ENCODE measurements around the gene ZNF618. TPM values are rescaled to one million over a fixed set of nuclear protein-coding genes. Genes with fewer than 3 reads are reported as not detected.

The ZNF618 gene
- total and polyA plus RNA-seq, 5 experiments from 2014 or later, result 0.47 to 1.1 (median 0.69) TPM

- DNase-seq, result peak in 1 of 10 donors; percentile 28
- POLR2A ChIA-PET, result no interaction called here
- Mint-ChIP-seq H3K4me1 (no peaks in the 10 kb centered on the region), H3K36me3 (peaks cover 0 to 5% (median 3%) of the 10 kb centered on the region in 3 donors), H3K4me3 (no peak overlapping the region), H3K9me3 (peaks cover 0 to 18% (median 2%) of the 10 kb centered on the region in 9 donors), H3K27ac (no peak overlapping the region), H3K27me3 (no peaks in the 10 kb centered on the region)
- ATAC-seq, result no peak
Observed at GRCh38 chr9:114008667-114009410, 132.7 kb downstream of the ZNF618 start.

- no peaks in the 10 kb centered on the region for H3K4me1 Mint-ChIP-seq
- H3K9me3 Mint-ChIP-seq, result peaks cover 0 to 18% (median 4%) of the 10 kb centered on the region in 9 donors
- H3K27me3 Mint-ChIP-seq, result no peaks in the 10 kb centered on the region
- H3K4me3 Mint-ChIP-seq, result no peak overlapping the region
- DNase-seq (peak in 1 of 10 donors; percentile 9), ATAC-seq (no peak)
- POLR2A ChIA-PET, result no interaction called here
- no peak overlapping the region for H3K27ac Mint-ChIP-seq
- H3K36me3 Mint-ChIP-seq, result peaks cover 3 to 5% (median 3%) of the 10 kb centered on the region in 3 donors
Observed at GRCh38 chr9:114011313-114011712, 135.2 kb downstream of the ZNF618 start.

DNA sequence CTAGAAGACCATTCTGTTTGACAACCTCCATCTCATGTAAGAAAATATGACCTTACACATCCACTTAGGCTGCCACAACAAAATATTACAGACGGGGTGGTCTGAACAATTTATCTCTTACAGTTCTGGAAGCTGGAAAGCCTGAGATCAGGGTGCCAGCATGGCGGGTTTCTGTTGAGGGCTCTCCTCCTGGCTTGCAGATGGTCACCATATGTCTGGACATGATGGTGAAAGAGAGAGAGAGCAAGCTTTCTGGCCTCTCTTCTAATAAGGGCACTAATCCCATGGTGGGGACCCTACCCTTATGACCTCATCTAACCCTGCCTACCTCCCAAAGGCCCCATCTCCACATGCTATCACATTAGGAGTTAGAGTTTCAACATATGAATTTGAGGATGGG lies 136.0 kb downstream of the ZNF618 start:
- peaks cover 0 to 18% (median 4%) of the 10 kb centered on the region in 9 donors for H3K9me3 Mint-ChIP-seq
- H3K4me3 Mint-ChIP-seq, result no peak overlapping the region
- no peaks in the 10 kb centered on the region for H3K4me1 Mint-ChIP-seq
- DNase-seq, result no peak
- no peak for ATAC-seq
- H3K36me3 Mint-ChIP-seq, result peaks cover 3 to 5% (median 3%) of the 10 kb centered on the region in 3 donors
- H3K27me3 Mint-ChIP-seq, result no peaks in the 10 kb centered on the region
- no peak overlapping the region for H3K27ac Mint-ChIP-seq
- POLR2A ChIA-PET, result no interaction called here

- Mint-ChIP-seq H3K4me3 (no peak overlapping the region), H3K9me3 (peaks cover 0 to 18% (median 4%) of the 10 kb centered on the region in 9 donors), H3K36me3 (peaks cover 3 to 5% (median 3%) of the 10 kb centered on the region in 3 donors), H3K4me1 (no peaks in the 10 kb centered on the region), H3K27me3 (no peaks in the 10 kb centered on the region), H3K27ac (no peak overlapping the region)
- no peak for ATAC-seq
- POLR2A ChIA-PET, result no interaction called here
- DNase-seq, result no peak
Observed at GRCh38 chr9:114014044-114014443, 137.9 kb downstream of the ZNF618 start.

- no peaks in the 10 kb centered on the region for H3K4me1 Mint-ChIP-seq
- peaks cover 0 to 18% (median 4%) of the 10 kb centered on the region in 9 donors for H3K9me3 Mint-ChIP-seq
- POLR2A ChIA-PET, result no interaction called here
- no peak overlapping the region for H3K4me3 Mint-ChIP-seq
- peaks cover 3 to 5% (median 3%) of the 10 kb centered on the region in 3 donors for H3K36me3 Mint-ChIP-seq
- ATAC-seq (no peak), DNase-seq (peak in 1 of 10 donors; percentile 6)
- H3K27ac Mint-ChIP-seq, result no peak overlapping the region
- no peaks in the 10 kb centered on the region for H3K27me3 Mint-ChIP-seq
Observed at GRCh38 chr9:114015607-114016006, 139.5 kb downstream of the ZNF618 start.

- no peak for ATAC-seq
- Mint-ChIP-seq H3K9me3 (peaks cover 0 to 18% (median 4%) of the 10 kb centered on the region in 9 donors), H3K4me1 (no peaks in the 10 kb centered on the region), H3K27me3 (no peaks in the 10 kb centered on the region), H3K27ac (no peak overlapping the region), H3K36me3 (peaks cover 0 to 5% (median 3%) of the 10 kb centered on the region in 3 donors), H3K4me3 (no peak overlapping the region)
- peak in 2 of 10 donors; percentile 7 to 26 for DNase-seq
- POLR2A ChIA-PET, result no interaction called here
Observed at GRCh38 chr9:114016101-114016500, 140.0 kb downstream of the ZNF618 start.

DNA sequence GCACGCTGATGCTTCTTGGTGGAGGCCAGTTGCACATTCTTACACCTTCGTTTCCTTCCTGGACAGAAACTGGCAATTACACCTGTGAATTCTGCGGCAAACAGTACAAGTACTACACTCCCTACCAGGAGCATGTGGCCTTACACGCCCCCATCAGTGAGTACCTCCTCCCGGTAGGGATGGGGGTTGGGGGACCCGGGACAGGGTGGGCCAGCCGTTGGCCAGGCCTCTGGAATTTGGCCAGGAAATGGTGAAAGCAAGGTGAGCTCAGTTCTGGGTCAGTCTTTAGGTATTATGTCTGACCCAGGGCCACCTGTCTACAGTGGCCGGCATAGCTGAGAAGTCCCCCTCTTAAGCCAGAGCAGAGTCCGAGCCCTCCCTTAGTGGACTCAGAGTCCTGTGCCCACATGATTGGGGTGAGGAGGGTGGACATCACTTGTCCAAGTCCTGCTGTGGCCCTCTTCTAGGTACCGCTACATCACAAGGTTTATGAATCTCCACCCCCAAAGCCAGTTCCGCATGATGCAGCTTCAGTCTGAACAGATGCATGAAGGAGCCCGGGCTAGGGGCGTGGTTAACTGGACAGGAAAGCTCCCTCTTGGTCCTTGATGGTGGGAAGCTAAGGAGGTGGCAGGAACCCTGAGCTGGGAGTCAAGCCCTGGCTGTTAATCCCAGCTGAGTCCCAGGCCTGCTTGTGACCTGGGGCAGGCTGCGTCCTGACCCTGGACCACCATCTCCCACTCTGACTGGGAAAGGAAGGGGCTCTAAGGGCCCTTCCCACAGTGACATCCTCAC lies 140.7 kb downstream of the ZNF618 start:
- H3K36me3 Mint-ChIP-seq, result peaks cover 0 to 3% (median under 1%) of the 10 kb centered on the region in 3 donors
- DNase-seq (peak in 2 of 10 donors; percentile 8 to 45), ATAC-seq (no peak)
- no peaks in the 10 kb centered on the region for H3K4me1 Mint-ChIP-seq
- H3K27me3 Mint-ChIP-seq, result no peaks in the 10 kb centered on the region
- no peak overlapping the region for H3K4me3 Mint-ChIP-seq
- peaks cover 0 to 13% (median 4%) of the 10 kb centered on the region in 9 donors for H3K9me3 Mint-ChIP-seq
- POLR2A ChIA-PET, result no interaction called here
- H3K27ac Mint-ChIP-seq, result no peak overlapping the region

DNA sequence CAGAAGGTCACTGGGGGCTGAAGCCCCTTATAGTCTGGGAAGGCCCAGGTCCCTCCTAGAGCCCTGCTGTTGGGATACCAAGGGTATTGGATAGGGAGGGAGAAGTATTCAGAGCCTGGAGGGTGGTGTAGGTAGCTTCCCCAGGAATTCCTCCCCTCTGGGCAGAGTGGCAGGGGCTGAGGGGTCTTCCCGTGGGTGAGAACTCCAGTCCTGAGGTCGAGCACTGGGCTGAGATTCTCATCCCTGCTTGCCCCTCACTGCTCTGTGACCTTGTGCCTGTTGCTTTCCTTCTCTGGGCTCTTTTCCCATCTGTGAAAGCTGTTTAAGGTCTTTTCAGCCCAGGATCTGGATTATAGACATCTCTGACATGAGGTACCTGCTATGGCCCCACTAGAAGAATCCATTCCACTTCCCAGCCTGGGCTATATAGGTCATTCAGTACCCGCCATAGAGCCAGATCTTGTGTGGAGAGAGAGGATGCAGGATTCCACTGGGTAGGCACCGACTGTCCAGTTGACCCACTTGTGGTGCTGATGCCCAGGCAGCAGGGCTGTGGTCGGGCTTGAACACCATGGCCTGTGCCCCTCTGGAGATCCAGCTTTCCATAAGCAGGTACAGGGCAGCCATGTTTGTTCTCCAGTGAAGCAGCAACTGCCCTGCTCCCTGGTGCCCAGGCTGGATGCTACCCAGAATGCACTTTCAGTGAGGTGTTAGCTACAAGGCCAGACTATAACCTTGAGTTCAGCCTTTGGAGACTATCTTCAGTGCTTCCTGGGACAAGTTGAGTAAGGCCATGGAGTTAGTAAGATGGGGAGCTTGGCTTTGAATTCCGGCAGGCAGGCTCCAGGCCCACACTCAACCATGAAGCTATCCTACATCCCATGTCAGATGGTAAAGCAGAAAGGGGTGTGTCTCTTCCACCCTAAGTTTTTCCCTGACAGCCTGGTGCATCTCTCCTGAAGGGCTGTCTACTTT lies 141.9 kb downstream of the ZNF618 start:
- Mint-ChIP-seq H3K27me3 (no peaks in the 10 kb centered on the region), H3K27ac (no peak overlapping the region), H3K4me3 (no peak overlapping the region), H3K4me1 (no peaks in the 10 kb centered on the region), H3K36me3 (peaks cover 0 to 12% (median 8%) of the 10 kb centered on the region in 3 donors), H3K9me3 (peaks cover 5 to 22% (median 8%) of the 10 kb centered on the region in 9 donors)
- DNase-seq (peak in 2 of 10 donors; percentile 3 to 37), ATAC-seq (no peak)
- POLR2A ChIA-PET, result no interaction called here

- ATAC-seq (no peak), DNase-seq (no peak)
- H3K36me3 Mint-ChIP-seq, result peaks cover 12 to 41% (median 13%) of the 10 kb centered on the region in 3 donors
- H3K27me3 Mint-ChIP-seq, result peaks cover 0 to 8% (median 0%) of the 10 kb centered on the region in 5 donors
- H3K27ac Mint-ChIP-seq, result no peak overlapping the region
- POLR2A ChIA-PET, result no interaction called here
- H3K9me3 Mint-ChIP-seq, result peaks cover 14 to 39% (median 27%) of the 10 kb centered on the region in 9 donors
- no peaks in the 10 kb centered on the region for H3K4me1 Mint-ChIP-seq
- H3K4me3 Mint-ChIP-seq, result no peak overlapping the region
Observed at GRCh38 chr9:114021578-114021977, 145.5 kb downstream of the ZNF618 start.

DNA sequence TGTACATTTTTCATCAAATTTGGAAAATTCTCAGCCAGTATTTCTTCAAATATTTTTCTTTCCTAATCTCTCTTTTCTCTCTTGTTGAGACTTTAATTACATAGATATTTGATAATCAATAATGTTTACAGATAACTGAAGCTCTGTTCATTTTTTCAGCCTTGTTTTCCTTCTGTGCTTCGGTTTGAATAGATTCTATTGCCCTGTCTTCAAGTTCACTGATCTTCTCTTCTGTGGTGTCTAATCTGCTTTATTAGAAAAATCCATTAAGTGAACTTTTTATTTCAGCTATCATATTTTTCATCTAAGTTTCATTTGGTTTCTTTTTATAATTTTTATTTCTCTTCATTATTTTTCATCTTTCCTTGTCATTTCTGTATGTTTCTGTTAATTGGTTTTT lies 147.9 kb downstream of the ZNF618 start:
- Mint-ChIP-seq H3K27me3 (peaks cover 0 to 8% (median 0%) of the 10 kb centered on the region in 5 donors), H3K4me3 (no peak overlapping the region)

DNA sequence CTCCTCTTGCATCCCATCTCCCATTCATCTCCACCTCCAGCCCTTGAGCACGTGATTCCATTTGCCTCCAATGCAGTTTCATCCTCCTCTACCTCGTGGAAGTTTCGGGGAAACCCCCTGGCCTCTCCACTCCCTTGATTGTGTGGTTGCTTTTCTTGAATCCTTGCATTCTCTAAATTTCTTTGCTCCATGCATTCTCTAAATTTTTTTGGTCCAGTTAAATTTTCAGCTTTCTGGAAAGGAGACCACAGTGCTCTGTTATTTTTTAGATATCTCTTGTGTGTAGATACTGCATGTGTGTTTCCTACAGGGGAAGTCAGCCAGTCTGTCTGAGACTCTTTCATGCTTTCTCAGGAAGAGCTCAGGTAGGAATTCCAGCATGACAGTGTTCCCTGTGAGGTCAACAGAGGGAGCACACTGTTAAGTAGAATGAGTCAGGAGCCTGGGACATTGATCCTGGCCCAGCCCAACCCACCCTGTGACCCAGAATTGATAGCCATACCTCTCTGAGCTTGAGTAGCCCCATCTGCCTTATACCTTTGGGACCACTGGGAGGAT lies 149.2 kb downstream of the ZNF618 start:
- no peak for ATAC-seq
- peaks cover 0 to 8% (median 0%) of the 10 kb centered on the region in 5 donors for H3K27me3 Mint-ChIP-seq
- no peak for DNase-seq
- H3K4me1 Mint-ChIP-seq, result no peaks in the 10 kb centered on the region
- H3K27ac Mint-ChIP-seq, result no peak overlapping the region
- peaks cover 13 to 41% (median 16%) of the 10 kb centered on the region in 3 donors for H3K36me3 Mint-ChIP-seq
- peaks cover 14 to 39% (median 27%) of the 10 kb centered on the region in 9 donors for H3K9me3 Mint-ChIP-seq
- POLR2A ChIA-PET, result no interaction called here
- no peak overlapping the region for H3K4me3 Mint-ChIP-seq

More for the DNA sequence above, 147.9 kb downstream of the ZNF618 start:
- H3K36me3 Mint-ChIP-seq, result peaks cover 12 to 41% (median 13%) of the 10 kb centered on the region in 3 donors
- no peaks in the 10 kb centered on the region for H3K4me1 Mint-ChIP-seq
- DNase-seq (no peak), ATAC-seq (no peak)
- peaks cover 14 to 39% (median 27%) of the 10 kb centered on the region in 9 donors for H3K9me3 Mint-ChIP-seq
- POLR2A ChIA-PET, result no interaction called here
- no peak overlapping the region for H3K27ac Mint-ChIP-seq

GRCh38 chr9:114025760-114026159 lies 149.7 kb downstream of the ZNF618 start:
- Mint-ChIP-seq H3K27me3 (peaks cover 0 to 8% (median 0%) of the 10 kb centered on the region in 5 donors), H3K9me3 (peaks cover 14 to 39% (median 27%) of the 10 kb centered on the region in 9 donors)
- POLR2A ChIA-PET, result no interaction called here

More at GRCh38 chr9:114025760-114026159, 149.7 kb downstream of the ZNF618 start:
- Mint-ChIP-seq H3K36me3 (peaks cover 13 to 41% (median 17%) of the 10 kb centered on the region in 3 donors), H3K4me1 (no peaks in the 10 kb centered on the region), H3K27ac (no peak overlapping the region), H3K4me3 (no peak overlapping the region)
- ATAC-seq (no peak), DNase-seq (no peak)

Measured in naive thymus-derived CD8-positive, alpha-beta T cell (primary cell).